ENCODE measurements around the gene EPHA10.

Gene EPHA10

GRCh38 chr1:37677808-37678207 lies 87.1 kb downstream of the EPHA10 start:
- Histone ChIP-seq H3K36me3 (ENCODE audit: low read length) (peaks cover 10% of the 10 kb centered on the region; the same call in 1 of the 2 replicates), H3K4me2 (ENCODE audit: low read depth, low read length, poor library complexity, severe bottlenecking) (no peak overlapping the region), H3K4me3 (ENCODE audit: insufficient read depth, low read length, poor library complexity, severe bottlenecking) (no peak overlapping the region), H3K9me2 (replicated peaks; ENCODE audit: insufficient read depth, low read length) (no peaks in the 10 kb centered on the region), H3K27me3 (ENCODE audit: low read length) (no peaks in the 10 kb centered on the region), H3K27ac (ENCODE audit: low read depth, low read length) (no peak overlapping the region), H4K20me1 (ENCODE audit: low read depth, low read length) (no peaks in the 10 kb centered on the region), H3K9me3 (ENCODE audit: insufficient read depth, low read length) (no peaks in the 10 kb centered on the region), H3F3A (ENCODE audit: insufficient read depth) (peaks cover 9% of the 10 kb centered on the region), H3K9ac (ENCODE audit: low read length) (no peak overlapping the region), H3K79me2 (ENCODE audit: insufficient read depth, low read length) (no peaks in the 10 kb centered on the region), H2AFZ (ENCODE audit: low read depth, low read length, severe bottlenecking) (no peak overlapping the region)
- no peak for TF ChIP-seq CTCF (IDR thresholded peaks at IDR 0.05; ENCODE audit: insufficient read depth, low read length, poor library complexity, severe bottlenecking)

GRCh38 chr1:37677143-37677439 lies 87.8 kb downstream of the EPHA10 start:
- Histone ChIP-seq H3K9me2 (replicated peaks; ENCODE audit: insufficient read depth, low read length) (no peaks in the 10 kb centered on the region), H3K79me2 (ENCODE audit: insufficient read depth, low read length) (no peaks in the 10 kb centered on the region), H3K27ac (ENCODE audit: low read depth, low read length) (no peak overlapping the region), H3K36me3 (ENCODE audit: low read length) (peaks cover 9% of the 10 kb centered on the region; the same call in 1 of the 2 replicates), H3K9me3 (ENCODE audit: insufficient read depth, low read length) (no peaks in the 10 kb centered on the region), H3K4me2 (ENCODE audit: low read depth, low read length, poor library complexity, severe bottlenecking) (no peak overlapping the region), H3F3A (ENCODE audit: insufficient read depth) (peaks cover 5% of the 10 kb centered on the region; the same call in 1 of the 2 replicates), H2AFZ (ENCODE audit: low read depth, low read length, severe bottlenecking) (no peak overlapping the region), H3K27me3 (ENCODE audit: low read length) (no peaks in the 10 kb centered on the region), H3K9ac (ENCODE audit: low read length) (no peak overlapping the region), H3K4me3 (ENCODE audit: insufficient read depth, low read length, poor library complexity, severe bottlenecking) (no peak overlapping the region), H4K20me1 (ENCODE audit: low read depth, low read length) (no peaks in the 10 kb centered on the region)
- TF ChIP-seq EZH2phosphoT487 (conservative IDR thresholded peaks at IDR 0.05; ENCODE audit: low read length) (no peak), CTCF (IDR thresholded peaks at IDR 0.05; ENCODE audit: insufficient read depth, low read length, poor library complexity, severe bottlenecking) (no peak)

- H3K9me2 ChIP-seq (replicated peaks; ENCODE audit: insufficient read depth, low read length): no peaks in the 10 kb centered on the region
- no peak overlapping the region for H3K9ac ChIP-seq (ENCODE audit: low read length)
- no peak overlapping the region for H3K4me2 ChIP-seq (ENCODE audit: low read depth, low read length, poor library complexity, severe bottlenecking)
- H3F3A ChIP-seq (ENCODE audit: insufficient read depth): 0 out of 2 replicates have a peak, but pooled peaks cover under 1% of the 10 kb centered on the region
- no peaks in the 10 kb centered on the region for H4K20me1 ChIP-seq (ENCODE audit: low read depth, low read length)
- no peak overlapping the region for H2AFZ ChIP-seq (ENCODE audit: low read depth, low read length, severe bottlenecking)
- no peaks in the 10 kb centered on the region for H3K27me3 ChIP-seq (ENCODE audit: low read length)
- H3K9me3 ChIP-seq (ENCODE audit: insufficient read depth, low read length): no peaks in the 10 kb centered on the region
- no peak overlapping the region for H3K4me3 ChIP-seq (ENCODE audit: insufficient read depth, low read length, poor library complexity, severe bottlenecking)
- 0 out of 2 replicates have a peak, but pooled peaks cover 4% of the 10 kb centered on the region for H3K36me3 ChIP-seq (ENCODE audit: low read length)
- no peak for TF ChIP-seq CTCF (IDR thresholded peaks at IDR 0.05; ENCODE audit: insufficient read depth, low read length, poor library complexity, severe bottlenecking)
- TF ChIP-seq EZH2phosphoT487 (conservative IDR thresholded peaks at IDR 0.05; ENCODE audit: low read length): no peak
- no peaks in the 10 kb centered on the region for H3K79me2 ChIP-seq (ENCODE audit: insufficient read depth, low read length)
- H3K27ac ChIP-seq (ENCODE audit: low read depth, low read length): no peak overlapping the region
Observed at GRCh38 chr1:37676281-37677142, 88.4 kb downstream of the EPHA10 start.

Data from SU-DHL-6 (cell line).